Measurements from ENCODE around the gene RNF183.
A peak's percentile ranks its signal among the peaks of the same experiment; 100 is the strongest.

Gene RNF183

GRCh38 chr9:113340011-113340699 is 37.0 kb upstream of the RNF183 start, which contains the start of gene WDR31:
Gene WDR31 (minus strand): TSS chr9:113340275. CDS start chr9:113332022, 8,253 bp downstream.
- Histone ChIP-seq H3K4me3 (IDR thresholded peaks at IDR 0.05; ENCODE audit: insufficient read depth, low read depth, low read length) (no peak within 1 kb of the TSS), H3K27me3 (ENCODE audit: insufficient read depth, low read depth) (no peaks in the 10 kb centered on the region), H3K9ac (peak within 1 kb of the TSS; percentile 52), H2AFZ (ENCODE audit: low read depth) (peak within 1 kb of the TSS; percentile 97), H3K36me3 (ENCODE audit: insufficient read depth) (no peaks in the 10 kb centered on the region), H3K27ac (peak within 1 kb of the TSS; percentile 16; the same call in 1 of the 2 replicates), H3K4me2 (peak within 1 kb of the TSS; percentile 94), H3K79me2 (ENCODE audit: insufficient read depth, low read depth) (no peaks in the 10 kb centered on the region), H4K20me1 (ENCODE audit: insufficient read depth) (no peaks in the 10 kb centered on the region), H3K4me1 (ENCODE audit: low read depth, poor library complexity, severe bottlenecking) (peaks cover 14% of the 10 kb centered on the region)
- TF ChIP-seq CTCF (conservative IDR thresholded peaks at IDR 0.05; ENCODE audit: low read depth, low read length) = no peak

- TF ChIP-seq CTCF (conservative IDR thresholded peaks at IDR 0.05; ENCODE audit: low read depth, low read length) = no peak
- H3K9ac ChIP-seq = no peak overlapping the region
- H3K4me3 ChIP-seq (IDR thresholded peaks at IDR 0.05; ENCODE audit: insufficient read depth, low read depth, low read length) = no peak overlapping the region
- no peak overlapping the region for H3K27ac ChIP-seq
- H2AFZ ChIP-seq (ENCODE audit: low read depth) = no peak overlapping the region
- H4K20me1 ChIP-seq (ENCODE audit: insufficient read depth) = no peaks in the 10 kb centered on the region
- peaks cover 9% of the 10 kb centered on the region for H3K4me1 ChIP-seq (ENCODE audit: low read depth, poor library complexity, severe bottlenecking)
- H3K27me3 ChIP-seq (ENCODE audit: insufficient read depth, low read depth) = no peaks in the 10 kb centered on the region
- no peaks in the 10 kb centered on the region for H3K79me2 ChIP-seq (ENCODE audit: insufficient read depth, low read depth)
- H3K36me3 ChIP-seq (ENCODE audit: insufficient read depth) = no peaks in the 10 kb centered on the region
- no peak overlapping the region for H3K4me2 ChIP-seq
Measured at GRCh38 chr9:113337714-113338113, 34.5 kb upstream of the RNF183 start.

- H2AFZ ChIP-seq (ENCODE audit: low read depth) = no peak overlapping the region
- no peaks in the 10 kb centered on the region for H3K79me2 ChIP-seq (ENCODE audit: insufficient read depth, low read depth)
- no peak overlapping the region for H3K4me2 ChIP-seq
- no peak overlapping the region for H3K27ac ChIP-seq
- H4K20me1 ChIP-seq (ENCODE audit: insufficient read depth) = no peaks in the 10 kb centered on the region
- H3K27me3 ChIP-seq (ENCODE audit: insufficient read depth, low read depth) = no peaks in the 10 kb centered on the region
- no peak for TF ChIP-seq CTCF (conservative IDR thresholded peaks at IDR 0.05; ENCODE audit: low read depth, low read length)
- H3K9ac ChIP-seq = no peak overlapping the region
- no peaks in the 10 kb centered on the region for H3K36me3 ChIP-seq (ENCODE audit: insufficient read depth)
- H3K4me1 ChIP-seq (ENCODE audit: low read depth, poor library complexity, severe bottlenecking) = no peaks in the 10 kb centered on the region
- H3K4me3 ChIP-seq (IDR thresholded peaks at IDR 0.05; ENCODE audit: insufficient read depth, low read depth, low read length) = no peak overlapping the region
Measured at GRCh38 chr9:113331780-113332179, 28.6 kb upstream of the RNF183 start.

- H3K27me3 ChIP-seq (ENCODE audit: insufficient read depth, low read depth) = no peaks in the 10 kb centered on the region
- H3K4me1 ChIP-seq (ENCODE audit: low read depth, poor library complexity, severe bottlenecking) = no peaks in the 10 kb centered on the region
- no peak overlapping the region for H3K9ac ChIP-seq
- H4K20me1 ChIP-seq (ENCODE audit: insufficient read depth) = no peaks in the 10 kb centered on the region
- no peak for TF ChIP-seq CTCF (conservative IDR thresholded peaks at IDR 0.05; ENCODE audit: low read depth, low read length)
- no peaks in the 10 kb centered on the region for H3K36me3 ChIP-seq (ENCODE audit: insufficient read depth)
- H3K79me2 ChIP-seq (ENCODE audit: insufficient read depth, low read depth) = no peaks in the 10 kb centered on the region
- H3K4me3 ChIP-seq (IDR thresholded peaks at IDR 0.05; ENCODE audit: insufficient read depth, low read depth, low read length) = no peak overlapping the region
- no peak overlapping the region for H3K27ac ChIP-seq
- H3K4me2 ChIP-seq = no peak overlapping the region
- no peak overlapping the region for H2AFZ ChIP-seq (ENCODE audit: low read depth)
Measured at GRCh38 chr9:113328045-113328782, 25.0 kb upstream of the RNF183 start.

All from KMS-11 (cell line).